ENCODE results near the gene PROM2.

The PROM2 gene

DNA sequence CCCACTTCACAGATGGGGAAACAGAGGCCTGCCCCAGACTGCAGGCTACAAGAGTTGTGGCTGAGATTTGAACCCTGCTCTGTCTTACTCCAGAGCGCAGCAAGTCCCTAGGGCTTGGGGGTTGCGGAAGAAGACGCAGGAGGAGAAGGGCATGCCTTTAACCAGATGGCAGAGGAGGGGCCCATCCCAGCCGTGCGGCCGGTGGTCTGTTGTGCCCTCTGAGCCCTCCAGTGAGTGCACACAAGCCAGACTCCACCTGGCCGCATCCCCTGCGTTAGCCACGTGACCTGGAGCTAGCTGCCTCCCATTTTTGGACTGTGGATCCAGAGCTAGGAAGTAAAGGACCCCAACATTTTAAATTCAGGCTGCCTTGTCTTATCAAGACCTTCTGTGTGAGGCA lies 25.7 kb downstream of the PROM2 start:
- H3K27me3 ChIP-seq = peaks cover 0 to 37% of the 10 kb centered on the region in 2 donors
- no peak for DNase-seq

DNA sequence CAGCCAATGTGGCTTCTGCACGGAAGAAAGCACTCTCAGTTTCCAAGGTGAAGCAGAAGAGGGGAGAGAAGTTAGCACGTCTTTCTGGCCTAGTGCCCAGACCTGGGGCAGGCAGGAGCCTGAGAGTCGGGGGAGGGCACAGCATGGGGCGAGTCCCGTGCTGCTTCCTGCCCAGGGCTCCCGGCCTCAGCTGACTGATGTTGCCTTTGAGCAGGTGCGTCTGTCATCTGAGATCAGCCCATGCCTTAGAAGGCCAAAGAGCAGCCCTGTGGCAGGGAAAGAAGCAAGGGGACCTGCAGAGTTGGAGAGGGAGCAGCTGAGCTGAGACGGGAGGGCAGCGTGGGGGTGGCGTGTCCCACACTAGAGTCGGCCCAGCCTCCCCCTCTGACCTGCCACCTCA lies 26.2 kb downstream of the PROM2 start:
- Histone ChIP-seq H3K4me3 (no peak overlapping the region), H3K9me3 (no peaks in the 10 kb centered on the region), H3K4me1 (peaks cover 0 to 15% (median 4%) of the 10 kb centered on the region in 4 donors), H3K36me3 (no peaks in the 10 kb centered on the region), H3K27me3 (peaks cover 0 to 37% of the 10 kb centered on the region in 2 donors), H3K27ac (no peak overlapping the region)
- intact Hi-C loops (cut with DNase I; ENCODE audit: low total_unique reads) = no loop called here
- DNase-seq = no peak
- TF ChIP-seq, protein P1, sequence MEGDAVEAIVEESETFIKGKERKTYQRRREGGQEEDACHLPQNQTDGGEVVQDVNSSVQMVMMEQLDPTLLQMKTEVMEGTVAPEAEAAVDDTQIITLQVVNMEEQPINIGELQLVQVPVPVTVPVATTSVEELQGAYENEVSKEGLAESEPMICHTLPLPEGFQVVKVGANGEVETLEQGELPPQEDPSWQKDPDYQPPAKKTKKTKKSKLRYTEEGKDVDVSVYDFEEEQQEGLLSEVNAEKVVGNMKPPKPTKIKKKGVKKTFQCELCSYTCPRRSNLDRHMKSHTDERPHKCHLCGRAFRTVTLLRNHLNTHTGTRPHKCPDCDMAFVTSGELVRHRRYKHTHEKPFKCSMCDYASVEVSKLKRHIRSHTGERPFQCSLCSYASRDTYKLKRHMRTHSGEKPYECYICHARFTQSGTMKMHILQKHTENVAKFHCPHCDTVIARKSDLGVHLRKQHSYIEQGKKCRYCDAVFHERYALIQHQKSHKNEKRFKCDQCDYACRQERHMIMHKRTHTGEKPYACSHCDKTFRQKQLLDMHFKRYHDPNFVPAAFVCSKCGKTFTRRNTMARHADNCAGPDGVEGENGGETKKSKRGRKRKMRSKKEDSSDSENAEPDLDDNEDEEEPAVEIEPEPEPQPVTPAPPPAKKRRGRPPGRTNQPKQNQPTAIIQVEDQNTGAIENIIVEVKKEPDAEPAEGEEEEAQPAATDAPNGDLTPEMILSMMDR (IDR thresholded peaks at IDR 0.05) = no peak

More for the DNA sequence above, 25.7 kb downstream of the PROM2 start:
- intact Hi-C loops (cut with DNase I; ENCODE audit: low total_unique reads) = no loop called here
- H3K9me3 ChIP-seq = no peaks in the 10 kb centered on the region
- H3K4me3 ChIP-seq = no peak overlapping the region
- no peaks in the 10 kb centered on the region for H3K36me3 ChIP-seq
- TF ChIP-seq, protein P1 (IDR thresholded peaks at IDR 0.05) = no peak
- no peak overlapping the region for H3K27ac ChIP-seq
- H3K4me1 ChIP-seq = peaks cover 0 to 10% (median 1%) of the 10 kb centered on the region in 4 donors

DNA sequence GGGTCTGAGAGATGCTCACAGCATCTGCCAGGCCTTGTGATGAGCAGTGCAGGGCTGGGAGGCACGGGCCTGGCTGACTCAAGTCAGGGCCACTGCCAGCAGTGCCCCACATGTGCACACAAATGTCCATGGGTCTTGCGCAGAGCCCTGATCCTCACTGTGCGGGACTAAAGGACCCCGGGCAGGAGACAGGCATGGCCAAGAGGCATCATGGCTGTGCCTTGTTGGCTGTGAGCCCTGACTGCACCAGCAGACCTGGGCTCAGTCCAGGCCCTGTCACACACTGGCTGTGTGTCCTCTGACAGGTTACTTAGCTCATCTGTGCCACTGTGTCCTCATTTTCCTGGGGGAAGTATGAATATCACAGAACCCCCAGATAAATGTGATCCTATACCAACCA lies 26.9 kb downstream of the PROM2 start:
- H3K4me1 ChIP-seq = peaks cover 0 to 21% (median 7%) of the 10 kb centered on the region in 4 donors
- no peak overlapping the region for H3K27ac ChIP-seq
- H3K36me3 ChIP-seq = no peaks in the 10 kb centered on the region
- H3K4me3 ChIP-seq = no peak overlapping the region
- H3K27me3 ChIP-seq = peaks cover 0 to 34% of the 10 kb centered on the region in 2 donors
- H3K9me3 ChIP-seq = no peaks in the 10 kb centered on the region
- intact Hi-C loops (cut with DNase I; ENCODE audit: low total_unique reads) = no loop called here
- no peak for DNase-seq
- TF ChIP-seq, protein P1 (IDR thresholded peaks at IDR 0.05) = no peak

DNA sequence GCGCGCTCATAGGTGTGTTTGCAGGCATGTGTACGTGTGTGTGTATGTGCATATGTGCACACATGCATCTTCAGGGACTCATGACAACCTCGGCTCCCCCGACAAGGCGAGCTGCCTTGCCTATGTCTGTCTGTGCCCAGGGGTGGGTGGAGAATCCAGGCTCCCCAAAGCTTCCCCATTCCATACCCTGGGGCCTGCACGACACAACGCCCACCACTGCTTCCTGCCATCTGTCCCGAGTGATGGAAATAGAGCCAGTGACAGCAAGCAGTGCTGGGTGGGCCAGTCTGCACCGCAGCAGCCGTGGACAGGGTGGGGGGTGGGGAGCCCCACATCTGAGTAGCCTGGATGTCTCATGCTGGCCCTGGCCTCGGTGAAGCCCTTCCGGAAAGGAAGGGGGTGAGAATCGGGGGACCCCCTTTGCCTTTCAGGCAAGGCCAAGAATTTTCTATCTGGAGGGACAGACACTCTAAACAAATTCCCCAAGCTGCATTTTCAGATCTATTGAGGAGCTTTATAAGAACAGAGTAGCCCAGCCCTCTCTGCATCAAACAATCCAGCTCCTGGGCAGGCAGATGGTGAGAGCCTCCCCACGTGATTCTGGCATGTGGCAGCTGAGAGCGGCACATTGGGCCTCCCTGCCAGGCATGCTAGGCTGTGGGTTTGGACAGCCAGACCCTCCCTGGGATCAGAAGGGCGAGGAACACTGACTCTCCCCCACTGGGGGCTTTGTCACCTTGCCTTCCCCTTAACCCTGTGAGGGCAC lies 27.8 kb downstream of the PROM2 start:
- H3K9me3 ChIP-seq = no peaks in the 10 kb centered on the region
- H3K27me3 ChIP-seq = peaks cover 0 to 27% of the 10 kb centered on the region in 2 donors
- H3K36me3 ChIP-seq = no peaks in the 10 kb centered on the region
- peaks cover 0 to 21% (median 7%) of the 10 kb centered on the region in 4 donors for H3K4me1 ChIP-seq
- no peak for DNase-seq
- TF ChIP-seq, protein P1 (IDR thresholded peaks at IDR 0.05) = no peak
- intact Hi-C loops (cut with DNase I; ENCODE audit: low total_unique reads) = no loop called here
- no peak overlapping the region for H3K4me3 ChIP-seq
- H3K27ac ChIP-seq = no peak overlapping the region

DNA sequence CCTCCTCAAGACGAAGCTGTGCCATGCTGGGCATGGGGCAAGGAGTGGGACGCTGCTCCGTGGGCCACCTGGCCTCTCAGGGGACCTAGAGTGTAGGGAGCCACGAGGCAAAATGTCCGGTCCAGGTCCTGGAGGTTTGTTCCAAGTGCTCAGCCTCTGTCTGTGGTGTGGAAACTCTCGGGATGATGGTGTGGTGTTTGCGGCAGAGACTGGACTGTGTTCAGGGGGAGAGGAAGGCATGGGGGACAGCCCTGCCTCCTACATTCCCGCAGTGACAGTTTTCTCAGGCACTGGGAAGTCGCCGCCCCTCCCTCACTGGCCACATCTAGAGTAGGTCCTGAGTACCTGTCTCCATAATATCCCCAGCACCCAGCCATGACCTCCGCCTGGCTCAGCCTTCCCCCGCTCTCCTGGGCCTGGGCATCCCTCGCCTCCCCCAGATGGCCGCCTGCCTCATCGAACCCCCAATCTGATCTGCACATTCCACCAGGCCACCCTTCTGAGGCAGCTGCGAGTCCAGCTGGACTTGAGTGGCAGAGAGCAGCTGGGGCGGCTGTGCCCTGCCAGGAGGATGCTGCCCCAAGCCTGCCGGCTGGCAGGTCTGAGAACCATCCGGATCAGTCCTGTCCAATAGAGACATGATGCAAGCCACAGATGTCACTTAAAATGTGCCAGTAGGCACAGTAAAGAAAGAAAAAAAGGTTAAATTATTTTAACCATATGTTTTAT lies 29.1 kb downstream of the PROM2 start:
- Histone ChIP-seq H3K9me3 (no peaks in the 10 kb centered on the region), H3K27me3 (peaks cover 0 to 22% of the 10 kb centered on the region in 2 donors), H3K36me3 (no peaks in the 10 kb centered on the region), H3K4me3 (no peak overlapping the region), H3K27ac (no peak overlapping the region), H3K4me1 (peaks cover 0 to 18% (median 7%) of the 10 kb centered on the region in 4 donors)
- TF ChIP-seq, protein P1 (IDR thresholded peaks at IDR 0.05) = no peak
- intact Hi-C loops (cut with DNase I; ENCODE audit: low total_unique reads) = no loop called here
- no peak for DNase-seq
